HEK293 (cell line): ENCODE data around the gene RPS21.
A peak's percentile ranks its signal among the peaks of the same experiment; 100 is the strongest.

Experiments
- BCL11A ChIP-seq: fragments of 450-650 bp; formaldehyde crosslinking; IDR thresholded peaks from 2 replicates; pipeline ENCODE4 v1.5.1; 2016; ENCODE audit warnings: low read depth, missing biosample characterization, missing genetic modification characterization
- GLI4 ChIP-seq: fragments of 450-650 bp; formaldehyde crosslinking; IDR thresholded peaks from 2 replicates; pipeline ENCODE4 v1.5.1; 2016; ENCODE audit warnings: missing biosample characterization, missing genetic modification characterization
- HOXD13 ChIP-seq: sonication (generic); formaldehyde crosslinking; IDR thresholded peaks from 2 replicates; pipeline ENCODE4 v1.8.0; 2022; ENCODE audit warnings: missing genetic modification reagents, borderline replicate concordance
- IKZF3 ChIP-seq: fragments of 450-650 bp; IDR thresholded peaks from 2 replicates; pipeline ENCODE4 v1.5.0; 2018; ENCODE audit warnings: missing biosample characterization, mild to moderate bottlenecking, missing genetic modification characterization, moderate library complexity
- KLF7 ChIP-seq: fragments of 450-650 bp; formaldehyde crosslinking; IDR thresholded peaks from 2 replicates; pipeline ENCODE4 v1.5.1; 2016; ENCODE audit warnings: missing biosample characterization, missing genetic modification characterization, borderline replicate concordance
- MEIS1 ChIP-seq: sonication (generic); formaldehyde crosslinking; IDR thresholded peaks from 2 replicates; pipeline ENCODE4 v1.8.1; 2022; ENCODE audit warnings: missing genetic modification reagents, mild to moderate bottlenecking, borderline replicate concordance
- RBAK ChIP-seq: fragments of 450-650 bp; formaldehyde crosslinking; IDR thresholded peaks from 2 replicates; pipeline ENCODE4 v1.5.1; 2016; ENCODE audit warnings: missing biosample characterization, missing genetic modification characterization
- SALL2 ChIP-seq: fragments of 450-650 bp; formaldehyde crosslinking; IDR thresholded peaks from 2 replicates; pipeline ENCODE4 v1.5.0; 2017; ENCODE audit warnings: missing biosample characterization, mild to moderate bottlenecking, missing genetic modification characterization, borderline replicate concordance
- SCRT2 ChIP-seq: fragments of 450-650 bp; formaldehyde crosslinking; IDR thresholded peaks from 2 replicates; pipeline ENCODE4 v1.5.1; 2016; ENCODE audit warnings: missing biosample characterization, missing genetic modification characterization
- SETDB1 ChIP-seq: IDR thresholded peaks from one replicate; pipeline ENCODE4 v1.6.1; 2017; ENCODE audit warnings: mild to moderate bottlenecking, low read length, moderate library complexity, mixed read lengths; ENCODE audit not compliant: insufficient read length
- ZBTB1 ChIP-seq: fragments of 450-650 bp; formaldehyde crosslinking; IDR thresholded peaks from 2 replicates; pipeline ENCODE4 v1.5.1; 2016; ENCODE audit warnings: missing biosample characterization, missing genetic modification characterization
- ZIC2 ChIP-seq: fragments of 450-650 bp; formaldehyde crosslinking; IDR thresholded peaks from 2 replicates; pipeline ENCODE4 v1.5.1; 2016; ENCODE audit warnings: missing biosample characterization, missing genetic modification characterization
- ZNF10 ChIP-seq: fragments of 450-650 bp; formaldehyde crosslinking; IDR thresholded peaks from 2 replicates; pipeline ENCODE4 v1.5.1; 2017; ENCODE audit warnings: missing biosample characterization, missing genetic modification characterization
- ZNF112 ChIP-seq: fragments of 450-650 bp; formaldehyde crosslinking; IDR thresholded peaks from 2 replicates; pipeline ENCODE4 v1.5.0; 2017; ENCODE audit warnings: missing biosample characterization, missing genetic modification characterization
- ZNF169 ChIP-seq: fragments of 450-650 bp; formaldehyde crosslinking; IDR thresholded peaks from 2 replicates; pipeline ENCODE4 v1.5.1; 2016; ENCODE audit warnings: missing biosample characterization, missing genetic modification characterization
- ZNF174 ChIP-seq: fragments of 450-650 bp; formaldehyde crosslinking; IDR thresholded peaks from 2 replicates; pipeline ENCODE4 v1.5.0; 2017; ENCODE audit warnings: missing biosample characterization, mild to moderate bottlenecking, missing genetic modification characterization
- ZNF202 ChIP-seq: fragments of 450-650 bp; formaldehyde crosslinking; IDR thresholded peaks from 2 replicates; pipeline ENCODE4 v1.5.1; 2016; ENCODE audit warnings: missing biosample characterization, missing genetic modification characterization, borderline replicate concordance
- ZNF311 ChIP-seq: fragments of 450-650 bp; formaldehyde crosslinking; IDR thresholded peaks from 2 replicates; pipeline ENCODE4 v1.5.1; 2017; ENCODE audit warnings: missing biosample characterization, missing genetic modification characterization, borderline replicate concordance
- ZNF324 ChIP-seq: fragments of 450-650 bp; formaldehyde crosslinking; IDR thresholded peaks from 2 replicates; pipeline ENCODE4 v1.5.1; 2016; ENCODE audit warnings: missing biosample characterization, missing genetic modification characterization
- ZNF366 ChIP-seq: fragments of 450-650 bp; formaldehyde crosslinking; conservative IDR thresholded peaks from 2 replicates; pipeline ENCODE4 v1.5.1; 2016; ENCODE audit warnings: missing biosample characterization, missing genetic modification characterization
- ZNF501 ChIP-seq: fragments of 450-650 bp; formaldehyde crosslinking; IDR thresholded peaks from 2 replicates; pipeline ENCODE4 v1.5.1; 2016; ENCODE audit warnings: missing biosample characterization, missing genetic modification characterization
- ZNF544 ChIP-seq: fragments of 450-650 bp; formaldehyde crosslinking; IDR thresholded peaks from 2 replicates; pipeline ENCODE4 v1.5.0; 2017; ENCODE audit warnings: missing biosample characterization, missing genetic modification characterization
- ZNF623 ChIP-seq: fragments of 450-650 bp; formaldehyde crosslinking; IDR thresholded peaks from 2 replicates; pipeline ENCODE4 v1.5.1; 2016; ENCODE audit warnings: missing biosample characterization, missing genetic modification characterization
- ZNF701 ChIP-seq: fragments of 450-650 bp; formaldehyde crosslinking; IDR thresholded peaks from 2 replicates; pipeline ENCODE4 v1.5.1; 2016; ENCODE audit warnings: missing biosample characterization, missing genetic modification characterization
- ZNF76 ChIP-seq: fragments of 450-650 bp; formaldehyde crosslinking; IDR thresholded peaks from 2 replicates; pipeline ENCODE4; 2016; ENCODE audit warnings: low read depth, missing biosample characterization, missing genetic modification characterization, borderline replicate concordance
- ZNF843 ChIP-seq: fragments of 450-650 bp; formaldehyde crosslinking; IDR thresholded peaks from 2 replicates; pipeline ENCODE4 v1.5.1; 2016; ENCODE audit warnings: missing biosample characterization, missing genetic modification characterization
- TF ChIP-seq, protein P1 (sequence below): fragments of 450-650 bp; formaldehyde crosslinking; optimal IDR thresholded peaks from 2 replicates; pipeline ENCODE3; 2016; ENCODE audit warnings: missing biosample characterization, mild to moderate bottlenecking, missing genetic modification characterization
- TF ChIP-seq, protein P2 (sequence below): fragments of 450-650 bp; formaldehyde crosslinking; conservative IDR thresholded peaks from 2 replicates; pipeline ENCODE4 v1.5.1; 2016; ENCODE audit warnings: low read depth, missing biosample characterization, missing genetic modification characterization
- TF ChIP-seq, protein P3 (sequence below): fragments of 450-650 bp; formaldehyde crosslinking; conservative IDR thresholded peaks from 2 replicates; pipeline ENCODE4 v1.5.1; 2016; ENCODE audit warnings: low read depth, missing biosample characterization, missing genetic modification characterization
- TF ChIP-seq, protein P4 (sequence below): fragments of 450-650 bp; formaldehyde crosslinking; IDR thresholded peaks from 2 replicates; pipeline ENCODE4 v1.5.1; 2016; ENCODE audit warnings: missing biosample characterization, missing genetic modification characterization

The RPS21 gene

DNA sequence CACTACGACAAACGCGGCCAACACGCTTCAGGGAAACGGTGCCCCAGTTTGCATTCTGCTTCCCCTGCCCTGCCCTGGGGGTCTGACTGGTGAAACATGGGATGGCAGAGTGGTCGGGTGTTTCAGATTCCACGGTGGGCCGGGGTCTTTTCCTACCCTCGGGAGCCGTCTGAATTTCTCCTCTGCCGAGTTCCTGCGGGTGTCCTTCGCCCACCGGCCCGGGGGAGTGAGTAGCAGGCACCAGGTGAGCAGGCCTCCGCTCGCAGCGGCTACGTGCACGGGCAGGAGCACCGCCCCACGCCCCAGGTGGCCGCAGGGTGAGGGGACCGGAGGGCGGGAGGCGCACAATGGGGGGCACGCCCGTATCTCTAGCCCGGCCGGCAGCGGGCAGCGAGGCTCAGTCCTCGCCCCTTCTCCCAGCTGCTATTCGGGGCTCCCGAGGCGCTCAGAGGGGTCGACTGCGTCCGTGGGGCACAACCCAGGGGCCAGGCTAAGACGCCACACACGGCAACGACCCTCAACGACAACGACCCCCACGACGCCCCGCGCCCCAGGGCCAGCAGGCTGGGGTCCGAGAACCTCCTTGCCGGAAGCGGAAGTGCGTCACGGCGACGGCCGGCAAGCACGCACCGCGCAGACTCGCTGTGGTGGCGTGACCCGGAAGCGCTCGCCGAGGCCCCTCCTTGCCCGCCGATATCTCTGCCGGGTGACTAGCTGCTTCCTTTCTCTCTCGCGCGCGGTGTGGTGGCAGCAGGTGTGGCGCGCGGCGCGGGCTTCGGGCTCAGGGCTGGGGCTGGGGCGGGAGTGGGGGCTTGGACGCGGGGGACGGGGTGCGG is at the start of gene RPS21 (continued):
- TF ChIP-seq, protein P1, sequence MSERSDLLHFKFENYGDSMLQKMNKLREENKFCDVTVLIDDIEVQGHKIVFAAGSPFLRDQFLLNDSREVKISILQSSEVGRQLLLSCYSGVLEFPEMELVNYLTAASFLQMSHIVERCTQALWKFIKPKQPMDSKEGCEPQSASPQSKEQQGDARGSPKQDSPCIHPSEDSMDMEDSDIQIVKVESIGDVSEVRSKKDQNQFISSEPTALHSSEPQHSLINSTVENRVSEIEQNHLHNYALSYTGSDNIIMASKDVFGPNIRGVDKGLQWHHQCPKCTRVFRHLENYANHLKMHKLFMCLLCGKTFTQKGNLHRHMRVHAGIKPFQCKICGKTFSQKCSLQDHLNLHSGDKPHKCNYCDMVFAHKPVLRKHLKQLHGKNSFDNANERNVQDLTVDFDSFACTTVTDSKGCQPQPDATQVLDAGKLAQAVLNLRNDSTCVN = peak; percentile 85
- TF ChIP-seq ZNF623 (tag by site-specific recombination) = no peak
- no peak for TF ChIP-seq ZNF112 (tag by site-specific recombination)
- TF ChIP-seq ZNF501 (tag by site-specific recombination) = no peak; the same call in 1 of the 2 replicates
- TF ChIP-seq ZNF544 (tag by site-specific recombination) = no peak
- TF ChIP-seq, protein P2, sequence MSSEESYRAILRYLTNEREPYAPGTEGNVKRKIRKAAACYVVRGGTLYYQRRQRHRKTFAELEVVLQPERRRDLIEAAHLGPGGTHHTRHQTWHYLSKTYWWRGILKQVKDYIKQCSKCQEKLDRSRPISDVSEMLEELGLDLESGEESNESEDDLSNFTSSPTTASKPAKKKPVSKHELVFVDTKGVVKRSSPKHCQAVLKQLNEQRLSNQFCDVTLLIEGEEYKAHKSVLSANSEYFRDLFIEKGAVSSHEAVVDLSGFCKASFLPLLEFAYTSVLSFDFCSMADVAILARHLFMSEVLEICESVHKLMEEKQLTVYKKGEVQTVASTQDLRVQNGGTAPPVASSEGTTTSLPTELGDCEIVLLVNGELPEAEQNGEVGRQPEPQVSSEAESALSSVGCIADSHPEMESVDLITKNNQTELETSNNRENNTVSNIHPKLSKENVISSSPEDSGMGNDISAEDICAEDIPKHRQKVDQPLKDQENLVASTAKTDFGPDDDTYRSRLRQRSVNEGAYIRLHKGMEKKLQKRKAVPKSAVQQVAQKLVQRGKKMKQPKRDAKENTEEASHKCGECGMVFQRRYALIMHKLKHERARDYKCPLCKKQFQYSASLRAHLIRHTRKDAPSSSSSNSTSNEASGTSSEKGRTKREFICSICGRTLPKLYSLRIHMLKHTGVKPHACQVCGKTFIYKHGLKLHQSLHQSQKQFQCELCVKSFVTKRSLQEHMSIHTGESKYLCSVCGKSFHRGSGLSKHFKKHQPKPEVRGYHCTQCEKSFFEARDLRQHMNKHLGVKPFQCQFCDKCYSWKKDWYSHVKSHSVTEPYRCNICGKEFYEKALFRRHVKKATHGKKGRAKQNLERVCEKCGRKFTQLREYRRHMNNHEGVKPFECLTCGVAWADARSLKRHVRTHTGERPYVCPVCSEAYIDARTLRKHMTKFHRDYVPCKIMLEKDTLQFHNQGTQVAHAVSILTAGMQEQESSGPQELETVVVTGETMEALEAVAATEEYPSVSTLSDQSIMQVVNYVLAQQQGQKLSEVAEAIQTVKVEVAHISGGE = peak; percentile 93
- TF ChIP-seq, protein P3, sequence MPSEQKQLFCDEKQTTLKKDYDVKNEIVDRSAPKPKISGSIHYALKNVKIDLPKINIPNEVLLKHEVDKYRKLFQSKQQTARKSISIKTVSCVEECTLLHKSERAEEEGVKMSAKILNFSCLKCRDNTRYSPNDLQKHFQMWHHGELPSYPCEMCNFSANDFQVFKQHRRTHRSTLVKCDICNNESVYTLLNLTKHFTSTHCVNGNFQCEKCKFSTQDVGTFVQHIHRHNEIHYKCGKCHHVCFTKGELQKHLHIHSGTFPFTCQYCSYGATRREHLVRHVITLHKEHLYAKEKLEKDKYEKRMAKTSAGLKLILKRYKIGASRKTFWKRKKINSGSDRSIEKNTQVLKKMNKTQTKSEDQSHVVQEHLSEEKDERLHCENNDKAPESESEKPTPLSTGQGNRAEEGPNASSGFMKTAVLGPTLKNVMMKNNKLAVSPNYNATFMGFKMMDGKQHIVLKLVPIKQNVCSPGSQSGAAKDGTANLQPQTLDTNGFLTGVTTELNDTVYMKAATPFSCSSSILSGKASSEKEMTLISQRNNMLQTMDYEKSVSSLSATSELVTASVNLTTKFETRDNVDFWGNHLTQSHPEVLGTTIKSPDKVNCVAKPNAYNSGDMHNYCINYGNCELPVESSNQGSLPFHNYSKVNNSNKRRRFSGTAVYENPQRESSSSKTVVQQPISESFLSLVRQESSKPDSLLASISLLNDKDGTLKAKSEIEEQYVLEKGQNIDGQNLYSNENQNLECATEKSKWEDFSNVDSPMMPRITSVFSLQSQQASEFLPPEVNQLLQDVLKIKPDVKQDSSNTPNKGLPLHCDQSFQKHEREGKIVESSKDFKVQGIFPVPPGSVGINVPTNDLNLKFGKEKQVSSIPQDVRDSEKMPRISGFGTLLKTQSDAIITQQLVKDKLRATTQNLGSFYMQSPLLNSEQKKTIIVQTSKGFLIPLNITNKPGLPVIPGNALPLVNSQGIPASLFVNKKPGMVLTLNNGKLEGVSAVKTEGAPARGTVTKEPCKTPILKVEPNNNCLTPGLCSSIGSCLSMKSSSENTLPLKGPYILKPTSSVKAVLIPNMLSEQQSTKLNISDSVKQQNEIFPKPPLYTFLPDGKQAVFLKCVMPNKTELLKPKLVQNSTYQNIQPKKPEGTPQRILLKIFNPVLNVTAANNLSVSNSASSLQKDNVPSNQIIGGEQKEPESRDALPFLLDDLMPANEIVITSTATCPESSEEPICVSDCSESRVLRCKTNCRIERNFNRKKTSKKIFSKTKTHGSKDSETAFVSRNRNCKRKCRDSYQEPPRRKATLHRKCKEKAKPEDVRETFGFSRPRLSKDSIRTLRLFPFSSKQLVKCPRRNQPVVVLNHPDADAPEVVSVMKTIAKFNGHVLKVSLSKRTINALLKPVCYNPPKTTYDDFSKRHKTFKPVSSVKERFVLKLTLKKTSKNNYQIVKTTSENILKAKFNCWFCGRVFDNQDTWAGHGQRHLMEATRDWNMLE (tag by site-specific recombination) = peak; percentile 96
- peak; percentile 60; the same call in 1 of the 2 replicates for TF ChIP-seq ZNF76 (tag by site-specific recombination)
- no peak for TF ChIP-seq ZNF169 (tag by site-specific recombination)
- no peak for TF ChIP-seq SALL2
- TF ChIP-seq IKZF3 (tag by site-specific recombination) = no peak
- no peak for TF ChIP-seq BCL11A (tag by site-specific recombination)
- TF ChIP-seq HOXD13 = no peak
- peak; percentile 81; the same call in 1 of the 2 replicates for TF ChIP-seq ZNF324 (tag by site-specific recombination)
- TF ChIP-seq ZIC2 (tag by site-specific recombination) = peak; percentile 97
- TF ChIP-seq ZNF10 (tag by site-specific recombination) = no peak
- peak; percentile 7; the same call in 1 of the 2 replicates for TF ChIP-seq ZBTB1 (tag by site-specific recombination)
- no peak for TF ChIP-seq ZNF366 (tag by site-specific recombination)
- TF ChIP-seq SCRT2 = 0 out of 2 replicates have a peak, but pooled peaks have one; percentile 31
- no peak for TF ChIP-seq GLI4
- TF ChIP-seq KLF7 (tag by site-specific recombination) = no peak
- no peak; the same call in none of the 2 replicates for TF ChIP-seq ZNF843 (tag by site-specific recombination)
- no peak for TF ChIP-seq SETDB1
- TF ChIP-seq ZNF174 = no peak
- TF ChIP-seq ZNF701 (tag by site-specific recombination) = no peak
- TF ChIP-seq ZNF202 = no peak
- TF ChIP-seq, protein P4, sequence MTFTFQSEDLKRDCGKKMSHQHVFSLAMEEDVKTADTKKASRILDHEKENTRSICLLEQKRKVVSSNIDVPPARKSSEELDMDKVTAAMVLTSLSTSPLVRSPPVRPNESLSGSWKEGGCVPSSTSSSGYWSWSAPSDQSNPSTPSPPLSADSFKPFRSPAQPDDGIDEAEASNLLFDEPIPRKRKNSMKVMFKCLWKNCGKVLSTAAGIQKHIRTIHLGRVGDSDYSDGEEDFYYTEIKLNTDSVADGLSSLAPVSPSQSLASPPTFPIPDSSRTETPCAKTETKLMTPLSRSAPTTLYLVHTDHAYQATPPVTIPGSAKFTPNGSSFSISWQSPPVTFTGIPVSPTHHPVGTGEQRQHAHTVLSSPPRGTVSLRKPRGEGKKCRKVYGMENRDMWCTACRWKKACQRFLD (tag by site-specific recombination) = no peak
- no peak for TF ChIP-seq ZNF311 (tag by site-specific recombination)
- no peak for TF ChIP-seq RBAK (tag by site-specific recombination)
- TF ChIP-seq MEIS1 = no peak
